GM13976 (cell line): ENCODE data around the gene ACAP2.

ENCODE experiments used
- DNase-seq: peaks from one replicate; pipeline ENCODE4 v3.0.0; 2012; ENCODE audit warnings: low spot score
- CTCF ChIP-seq: IDR thresholded peaks from 2 replicates; pipeline ENCODE4 v1.5.1; 2012; ENCODE audit warnings: borderline replicate concordance, mild to moderate bottlenecking; ENCODE audit not compliant: insufficient read depth; ENCODE audit errors: extremely low read depth, missing control alignments, control extremely low read depth
- in situ Hi-C: fragments of 300-500 bp; cut with MboI; formaldehyde crosslinking; loops from one replicate; pipeline ENCODE4 v1.12.0; 2022; ENCODE audit warnings: low sequenced_read_pairs, mixed read lengths, inconsistent platforms; ENCODE audit not compliant: unreplicated experiment

Gene ACAP2

DNA sequence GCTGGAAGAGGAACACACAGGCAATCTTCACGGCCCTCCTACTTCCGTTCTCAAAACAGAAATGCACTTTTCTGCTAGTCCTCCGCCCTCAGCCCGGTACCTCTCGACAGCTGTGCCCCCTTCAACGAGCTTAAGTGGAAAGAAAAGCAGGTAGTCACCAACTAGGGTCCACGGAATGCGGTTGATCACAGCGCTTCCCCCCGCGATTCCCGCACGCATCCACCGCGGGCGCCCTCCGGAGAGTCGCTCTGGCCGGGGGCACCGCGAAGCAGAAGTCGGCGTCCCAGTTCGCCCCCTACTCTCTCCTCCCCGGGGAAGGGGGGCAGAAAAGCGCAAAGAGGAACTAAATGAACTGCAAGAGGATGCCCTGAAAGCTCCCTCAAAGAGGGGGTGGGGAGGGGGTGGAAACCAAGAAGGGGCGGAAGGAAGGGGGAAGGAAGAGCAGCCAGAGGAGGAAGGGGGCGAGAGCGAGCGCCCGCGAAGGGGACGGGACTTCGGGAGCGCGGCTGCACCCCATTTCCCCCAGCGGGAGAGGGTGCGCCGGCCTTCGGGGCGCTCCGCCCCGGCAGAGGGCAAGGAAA, 738 bp downstream of the ACAP2 start:
- in situ Hi-C loops, result no loop called here
- no peak for TF ChIP-seq CTCF
- DNase-seq, result peak; percentile 52

DNA sequence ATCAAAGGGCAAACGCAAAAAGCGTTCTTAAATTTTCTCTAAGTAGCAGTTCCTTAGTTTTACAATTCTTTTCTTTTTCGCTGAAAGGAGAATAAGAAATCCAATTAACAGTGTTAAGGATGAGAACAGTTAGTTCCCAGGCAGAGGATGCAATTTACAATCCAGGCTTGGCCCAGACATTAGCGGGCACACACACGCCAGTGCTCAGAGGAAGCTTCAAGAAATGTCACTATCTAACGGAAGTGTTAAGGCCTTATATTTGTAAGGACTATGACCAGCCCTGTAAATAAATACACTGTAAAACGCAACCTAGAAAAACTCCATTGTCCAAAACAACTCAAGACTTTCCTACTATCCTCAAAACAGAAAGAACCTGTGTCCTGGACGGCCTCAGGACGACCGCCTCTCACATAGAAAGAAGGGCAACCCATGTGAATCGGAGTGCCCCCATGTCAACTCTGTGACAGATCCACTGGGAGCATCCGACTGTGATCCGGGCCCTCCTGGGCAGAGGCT, 1.3 kb downstream of the ACAP2 start:
- TF ChIP-seq CTCF, result no peak
- no peak for DNase-seq
- in situ Hi-C loops, result no loop called here

GRCh38 chr3:195441051-195441450, 1.8 kb downstream of the ACAP2 start:
- no peak for TF ChIP-seq CTCF
- in situ Hi-C loops, result no loop called here
- no peak for DNase-seq

DNA sequence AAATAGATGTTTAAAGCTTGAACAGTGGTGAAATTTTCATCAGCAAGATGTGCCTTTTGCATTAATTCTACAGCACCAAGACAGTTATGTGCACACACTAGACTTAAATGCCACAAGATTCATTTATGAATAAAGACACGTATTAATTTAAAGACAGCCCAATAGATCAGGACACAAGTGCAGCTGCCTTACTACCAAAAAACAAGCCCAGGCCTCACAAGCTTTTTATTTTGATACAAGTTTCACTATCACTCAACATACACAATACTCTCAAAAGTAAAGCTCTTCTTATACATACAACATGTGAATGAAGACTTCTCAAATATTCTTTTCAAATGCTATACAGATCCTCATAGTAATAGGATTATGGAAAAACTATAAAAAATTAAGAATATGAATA, 2.4 kb downstream of the ACAP2 start:
- no peak for TF ChIP-seq CTCF
- in situ Hi-C loops, result no loop called here

GRCh38 chr3:195438371-195438770, 4.4 kb downstream of the ACAP2 start:
- in situ Hi-C loops, result no loop called here
- no peak for DNase-seq
- no peak for TF ChIP-seq CTCF

More for the DNA sequence above, 2.4 kb downstream of the ACAP2 start:
- no peak for DNase-seq

GRCh38 chr3:195425849-195426248, 17.0 kb downstream of the ACAP2 start:
- in situ Hi-C loops, result no loop called here
- DNase-seq, result no peak
- no peak for TF ChIP-seq CTCF

DNA sequence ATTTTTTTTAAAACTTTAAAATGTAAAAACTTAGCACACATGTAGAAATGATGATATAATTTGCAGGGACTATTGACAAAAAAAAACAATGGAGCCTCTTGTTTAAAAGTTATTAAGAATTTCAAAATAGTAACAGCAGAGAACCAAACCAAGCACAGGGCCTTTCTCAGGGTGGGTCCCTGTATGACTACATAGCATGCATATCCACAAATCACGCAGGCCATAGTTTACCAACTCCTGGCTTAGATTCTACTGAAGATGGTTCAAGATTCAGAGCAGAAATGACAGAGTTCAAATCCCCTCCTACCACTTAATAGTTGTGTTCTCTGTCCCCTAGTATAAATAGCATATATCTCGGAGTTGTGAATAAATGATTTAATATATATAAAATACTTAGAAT, 19.0 kb downstream of the ACAP2 start:
- no peak for DNase-seq
- TF ChIP-seq CTCF, result no peak
- in situ Hi-C loops, result no loop called here
